Aorta (tissue), 5 donors: Measurements from ENCODE around the gene WDR35. TPM values are rescaled to one million over a fixed set of nuclear protein-coding genes. Genes with fewer than 3 reads are reported as not detected.
A peak's percentile ranks its signal among the peaks of the same experiment; 100 is the strongest.

Experiments used
- ATAC-seq: fragments of 200-7000 bp; cut with Tn5 transposase; one replicate; pipeline ENCODE4 v1.9.1; 2022; ENCODE audit warnings: moderate library complexity; ENCODE audit not compliant: low FRiP score
- DNase-seq, 2 donors: peaks; one replicate each; pipeline ENCODE4 v3.0.0-alpha.2; 2020
- H3K27ac ChIP-seq, 2 donors: one replicate each; pipeline ENCODE4 v1.5.1; 2013; ENCODE audit warnings: low read length in 2 of 2, mild to moderate bottlenecking in 2 of 2, moderate library complexity in 2 of 2, control low read depth in 1 of 2, inconsistent platforms in 1 of 2, low read depth in 1 of 2
- H3K27me3 ChIP-seq, 2 donors: one replicate each; pipeline ENCODE4 v1.6.1; 2013; ENCODE audit warnings: control low read depth in 1 of 2, low read length in 1 of 2, mild to moderate bottlenecking in 1 of 2, moderate library complexity in 1 of 2; ENCODE audit not compliant: insufficient read depth in 2 of 2, control insufficient read depth in 1 of 2
- H3K36me3 ChIP-seq, 2 donors: one replicate each; pipeline ENCODE4 v1.6.1; 2013; ENCODE audit warnings: control low read depth in 1 of 2, low read length in 1 of 2, mild to moderate bottlenecking in 1 of 2; ENCODE audit not compliant: insufficient read depth in 2 of 2, control insufficient read depth in 1 of 2
- H3K4me1 ChIP-seq, 2 donors: one replicate each; pipeline ENCODE4 v1.6.1; 2013; ENCODE audit warnings: low read length in 2 of 2, control low read depth in 1 of 2, mild to moderate bottlenecking in 1 of 2, moderate library complexity in 1 of 2; ENCODE audit not compliant: insufficient read depth in 2 of 2, control insufficient read depth in 1 of 2
- H3K4me3 ChIP-seq, 2 donors: one replicate each; pipeline ENCODE4 v1.5.1; 2013; ENCODE audit warnings: low read length in 2 of 2, control low read depth in 1 of 2, mild to moderate bottlenecking in 1 of 2
- H3K9me3 ChIP-seq: one replicate; pipeline ENCODE4 v1.6.1; 2013; ENCODE audit warnings: mild to moderate bottlenecking, low read length; ENCODE audit not compliant: control insufficient read depth
- WGBS, 2 donors: extraction: QIAGEN DNeasy Blood & Tissue Kit; methylation state at CpG; one replicate each; pipeline ENCODE4 v1.1.7; 2013; 5-methylcytosine and 5-hydroxymethylcytosine counted together
- intact Hi-C, 2 donors: fragments of 100-400 bp; cut with DNase I; formaldehyde crosslinking; loops; one replicate each; pipeline versions ENCODE4 v1.14.2 to v1.15.0; 2022
- polyA plus RNA-seq, 2 donors: library from polyadenylated mRNA; stranded (reverse); fragments of 200-250 nt; gene quantifications; one replicate each; pipeline ENCODE4 v1.2.3, GENCODE V29; 2013
- total RNA-seq, 2 donors: library from RNA; stranded (reverse); fragmentation: NEBNext Ultra II Directional; extraction: Animal tissue kit (Norgen Biotek cat#: 25700); gene quantifications; one replicate each; pipeline ENCODE4 v1.2.1, GENCODE V29; 2021
- donor health status: healthy with polysubstance abuse.
- donor health status: Bipolar disorder and iron deficiency.
- donor health status: DM: no; HTN: no; CAD: no.
- donor health status: DM: no; HTN: no; CAD: no.
- donor health status: DM: yes; HTN: yes; CAD: no.

The WDR35 gene
- total and polyA plus RNA-seq, 4 donors, result 1.9 to 9.8 (median 6.7) TPM

DNA sequence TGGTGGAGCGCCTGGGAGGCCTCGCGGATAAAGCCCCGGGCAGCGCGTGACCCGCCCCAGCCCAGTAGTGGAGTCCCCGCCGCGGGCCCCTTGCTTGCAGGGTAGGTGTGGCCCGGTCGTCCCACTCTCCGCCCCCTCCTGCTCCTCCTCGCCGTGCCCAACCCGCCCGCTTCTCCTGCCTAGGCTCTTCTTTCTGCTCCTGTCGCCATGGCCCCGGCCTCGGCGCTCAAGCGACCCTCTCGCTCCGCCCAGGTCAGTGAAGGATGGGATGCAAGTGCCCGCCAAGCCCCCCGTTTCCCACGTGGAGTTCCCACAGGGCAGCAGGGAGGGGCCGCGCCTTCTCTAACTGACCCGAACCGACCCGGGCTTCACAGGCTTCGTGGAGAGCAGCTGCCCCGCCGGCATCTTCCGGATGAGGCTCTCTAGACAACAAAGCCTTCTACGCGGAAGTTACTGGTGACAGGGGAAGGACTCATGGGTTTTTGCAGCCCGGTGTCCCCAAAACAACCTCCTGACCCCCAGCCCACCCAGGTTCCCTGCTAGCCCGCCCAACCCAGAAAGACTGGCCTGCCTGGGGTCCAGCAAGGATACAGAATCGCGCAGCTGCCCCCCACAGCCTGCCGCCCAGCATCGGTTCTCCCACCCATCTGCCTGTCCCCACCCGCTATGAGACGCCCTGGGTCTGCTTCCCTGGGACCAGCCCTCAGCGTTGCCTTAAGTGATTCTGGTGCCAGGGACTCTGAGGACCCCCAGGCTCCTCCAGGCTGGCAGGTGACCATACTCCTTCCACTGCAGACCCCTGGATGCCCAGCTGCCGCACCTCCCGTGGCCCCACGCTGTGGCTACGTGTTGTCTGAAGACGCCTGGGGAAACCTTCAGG is 121.0 kb downstream of the WDR35 start:
- ATAC-seq (peak; percentile 71), DNase-seq (peak; percentile 63 to 83)
- H3K36me3 ChIP-seq, result no peaks in the 10 kb centered on the region
- H3K27me3 ChIP-seq, result no peaks in the 10 kb centered on the region
- H3K27ac ChIP-seq, result no peak overlapping the region
- 18 to 20% methylated on average over 51 to 52 of the region's 52 CpGs for WGBS, 2 donors
- H3K4me1 ChIP-seq, result no peaks in the 10 kb centered on the region
- H3K4me3 ChIP-seq, result peak overlapping the region; percentile 8 to 14
- no peaks in the 10 kb centered on the region for H3K9me3 ChIP-seq
- intact Hi-C loops, result loop anchor here (10.0 kb wide), 4 partner anchors 754 to 1484 kb away; no protein-coding TSS in a partner anchor

DNA sequence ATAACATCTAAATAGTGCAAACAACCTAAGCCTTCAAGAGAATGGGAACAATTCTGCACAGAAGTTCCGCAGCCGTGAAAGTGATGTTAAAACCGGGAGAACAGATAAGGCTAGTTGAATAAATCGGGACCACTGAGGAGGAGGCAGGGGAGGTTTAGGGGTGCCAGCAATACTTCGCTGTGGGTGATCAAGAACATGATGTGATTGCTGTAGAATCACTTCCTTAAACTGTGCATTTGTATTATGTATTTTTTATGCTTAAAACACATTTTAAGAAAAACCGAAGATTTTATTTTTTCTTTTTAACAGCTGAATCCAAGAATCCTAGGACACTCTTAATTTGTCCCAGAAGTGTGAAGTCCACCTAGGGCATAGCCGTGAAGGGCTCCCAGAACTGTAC is 121.7 kb downstream of the WDR35 start:
- whole genome bisulfite sequencing, 2 donors, result 64 to 67% methylated on average over 7 of the region's 7 CpGs
- DNase-seq (no peak), ATAC-seq (no peak)
- peak overlapping the region in 1 of 2 donors; percentile 8 for H3K4me3 ChIP-seq
- no peaks in the 10 kb centered on the region for H3K36me3 ChIP-seq
- no peaks in the 10 kb centered on the region for H3K27me3 ChIP-seq
- intact Hi-C loops, result loop anchor here (10.0 kb wide), 4 partner anchors 753 to 1483 kb away; no protein-coding TSS in a partner anchor
- H3K4me1 ChIP-seq, result no peaks in the 10 kb centered on the region
- H3K27ac ChIP-seq, result no peak overlapping the region
- no peaks in the 10 kb centered on the region for H3K9me3 ChIP-seq

DNA sequence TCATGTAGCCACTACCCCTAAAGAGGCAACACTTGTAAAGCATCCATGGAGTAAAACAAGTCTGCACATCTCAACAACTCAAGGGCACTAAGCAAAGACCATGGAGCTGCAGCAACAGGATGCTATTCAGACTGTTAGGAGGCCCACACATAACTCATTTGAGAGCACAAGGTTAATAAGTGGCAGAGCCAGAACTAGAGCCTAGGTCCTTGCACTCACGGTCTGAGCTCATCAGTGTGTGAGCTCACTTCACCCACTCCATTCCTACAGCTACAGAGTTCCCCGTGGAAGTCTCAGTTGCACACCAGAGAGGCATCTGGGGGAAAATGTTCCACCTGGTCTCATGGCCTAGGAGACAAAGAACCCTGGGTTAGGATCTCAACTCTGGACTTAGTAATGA is 123.1 kb downstream of the WDR35 start:
- H3K27ac ChIP-seq, result no peak overlapping the region
- no peak overlapping the region for H3K4me3 ChIP-seq
- no peaks in the 10 kb centered on the region for H3K27me3 ChIP-seq
- H3K4me1 ChIP-seq, result no peaks in the 10 kb centered on the region
- DNase-seq, result peak in 1 of 2 donors; percentile 4
- WGBS, 2 donors, result 76 to 88% methylated on average over 2 of the region's 2 CpGs
- H3K36me3 ChIP-seq, result no peaks in the 10 kb centered on the region
- intact Hi-C loops, result loop anchor here (10.0 kb wide), 4 partner anchors 752 to 1482 kb away; no protein-coding TSS in a partner anchor
- no peaks in the 10 kb centered on the region for H3K9me3 ChIP-seq
- no peak for ATAC-seq

DNA sequence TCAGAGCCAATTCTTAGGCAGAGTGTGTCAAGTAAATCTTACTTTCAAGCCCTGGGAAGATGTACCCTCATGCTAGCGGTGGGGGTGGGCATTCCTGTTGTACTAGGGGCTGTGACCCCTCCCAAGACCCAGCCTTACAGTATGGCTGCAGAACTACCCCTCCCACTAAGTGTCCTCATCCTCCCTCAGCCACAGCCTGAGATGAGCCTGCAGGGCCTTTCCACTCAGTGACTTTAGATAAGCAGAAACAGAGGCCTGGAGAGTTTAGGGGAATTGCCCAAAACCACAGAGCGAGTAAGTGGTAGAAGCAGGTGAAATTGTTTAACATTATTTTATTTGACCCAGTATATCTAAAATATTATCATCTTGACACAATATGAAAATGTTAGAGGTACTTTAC is 124.8 kb downstream of the WDR35 start:
- H3K27me3 ChIP-seq, result no peaks in the 10 kb centered on the region
- WGBS, 2 donors, result 82 to 87% methylated on average over 2 of the region's 2 CpGs
- H3K27ac ChIP-seq, result no peak overlapping the region
- no peak overlapping the region for H3K4me3 ChIP-seq
- ATAC-seq (no peak), DNase-seq (peak in 1 of 2 donors; percentile 53)
- no peaks in the 10 kb centered on the region for H3K4me1 ChIP-seq
- H3K36me3 ChIP-seq, result no peaks in the 10 kb centered on the region
- intact Hi-C loops, result loop anchor here (10.0 kb wide), 4 partner anchors 750 to 1480 kb away; no protein-coding TSS in a partner anchor
- no peaks in the 10 kb centered on the region for H3K9me3 ChIP-seq

DNA sequence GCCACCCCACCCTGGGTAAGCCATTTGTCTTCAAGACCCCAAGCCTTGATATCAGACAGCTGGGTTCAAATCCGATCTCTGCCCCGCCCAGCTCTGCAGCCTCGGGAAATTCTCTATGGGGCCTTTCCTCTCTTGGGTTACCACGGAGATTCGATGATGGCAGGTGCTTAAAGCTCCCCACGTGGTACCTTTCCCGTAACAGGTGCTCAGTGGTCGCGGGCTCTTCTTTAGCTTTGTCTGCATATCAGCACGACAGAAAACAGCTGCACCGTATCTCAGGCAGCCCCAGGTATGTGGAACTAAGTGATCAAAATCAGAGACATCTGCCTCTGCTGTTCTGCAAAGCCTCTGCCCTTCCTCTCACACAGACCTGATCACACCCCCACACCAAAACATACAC is 125.5 kb downstream of the WDR35 start:
- no peak for DNase-seq
- Histone ChIP-seq H3K9me3 (no peaks in the 10 kb centered on the region), H3K27me3 (no peaks in the 10 kb centered on the region), H3K27ac (no peak overlapping the region), H3K4me3 (no peak overlapping the region), H3K4me1 (no peaks in the 10 kb centered on the region), H3K36me3 (no peaks in the 10 kb centered on the region)
- intact Hi-C loops, result loop anchor here (5.0 to 10.0 kb wide), 6 partner anchors 502 to 1480 kb away; no protein-coding TSS in a partner anchor
- no peak for ATAC-seq
- 79 to 86% methylated on average over 11 of the region's 11 CpGs for WGBS, 2 donors

DNA sequence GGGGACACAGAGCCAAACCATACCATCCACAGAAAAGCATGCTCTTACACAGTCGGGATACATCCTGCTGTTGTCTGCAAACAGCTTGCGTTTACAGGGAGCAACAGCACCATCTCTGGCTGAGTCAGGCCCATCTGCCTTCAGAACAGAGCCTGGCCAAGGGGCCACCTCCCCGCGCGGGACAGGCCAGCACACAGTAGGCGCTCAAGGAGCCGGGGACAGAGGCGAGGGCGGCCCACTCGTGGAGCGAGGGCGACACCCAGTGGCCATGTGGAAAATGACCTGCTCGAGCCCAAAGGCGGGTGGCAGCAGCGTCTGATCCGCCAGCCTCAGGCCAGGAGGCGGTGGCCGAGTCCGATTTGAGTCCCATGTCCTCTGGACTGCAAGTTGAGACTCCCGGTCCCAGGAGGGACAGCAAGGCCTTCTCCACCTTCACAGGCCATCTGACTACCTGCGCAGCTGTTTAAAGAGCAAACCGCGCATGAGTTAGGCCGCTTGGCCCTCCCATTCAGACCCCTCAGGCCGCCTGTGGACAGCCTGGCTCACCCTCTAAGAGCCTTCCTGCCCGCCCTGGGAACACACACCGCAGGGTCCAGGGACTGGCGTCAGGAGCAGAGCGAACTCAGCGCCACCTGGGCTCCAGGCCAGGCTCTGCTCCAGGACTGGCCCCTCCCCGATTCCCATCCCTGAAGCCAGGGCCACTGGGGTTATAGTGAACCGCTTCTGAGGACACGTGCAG is 126.4 kb downstream of the WDR35 start:
- DNase-seq (peak; percentile 79 to 93), ATAC-seq (peak; percentile 89)
- H3K36me3 ChIP-seq, result no peaks in the 10 kb centered on the region
- H3K4me1 ChIP-seq, result no peaks in the 10 kb centered on the region
- no peaks in the 10 kb centered on the region for H3K27me3 ChIP-seq
- 7 to 8% methylated on average over 33 of the region's 33 CpGs for WGBS, 2 donors
- peak overlapping the region in 1 of 2 donors; percentile 9 for H3K27ac ChIP-seq
- H3K9me3 ChIP-seq, result no peaks in the 10 kb centered on the region
- no peak overlapping the region for H3K4me3 ChIP-seq
- intact Hi-C loops, result loop anchor here (1.0 to 10.0 kb wide), 8 partner anchors 501 to 1479 kb away; no protein-coding TSS in a partner anchor

DNA sequence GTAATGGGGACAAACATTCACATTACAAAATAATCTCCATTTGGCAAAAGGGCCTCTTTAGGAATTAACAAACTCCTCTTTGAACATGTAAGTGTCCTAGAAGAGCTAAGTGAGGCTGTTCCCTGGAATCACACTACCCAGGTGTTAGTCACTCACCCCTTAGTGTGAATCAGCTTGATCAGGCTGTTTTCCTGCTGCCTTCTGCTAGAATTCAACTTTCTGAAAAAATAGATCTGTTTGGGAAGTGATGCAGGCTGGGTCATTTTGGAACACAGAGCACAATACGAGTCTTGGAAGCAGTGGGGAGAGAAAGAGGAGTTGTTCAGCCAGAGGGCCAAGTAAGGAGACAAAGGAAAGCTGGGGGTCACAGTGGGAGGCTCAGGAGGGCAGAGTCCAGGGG is 128.1 kb downstream of the WDR35 start:
- ATAC-seq, result peak; percentile 23
- 0 to 5% methylated on average over 1 of the region's 1 CpG for WGBS, 2 donors

More for the DNA sequence above, 128.1 kb downstream of the WDR35 start:
- intact Hi-C loops, result loop anchor here (2.0 to 10.0 kb wide), 8 partner anchors 500 to 1477 kb away; partner anchors contain the start of gene OSR1 (in 1 of the 2)
- H3K4me3 ChIP-seq, result no peak overlapping the region
- H3K9me3 ChIP-seq, result no peaks in the 10 kb centered on the region
- peak overlapping the region; percentile 71 to 90 for H3K27ac ChIP-seq
- H3K36me3 ChIP-seq, result no peaks in the 10 kb centered on the region
- no peaks in the 10 kb centered on the region for H3K4me1 ChIP-seq
- H3K27me3 ChIP-seq, result no peaks in the 10 kb centered on the region
- no peak for DNase-seq
